Measurements from ENCODE around the gene PPP3CA.

The PPP3CA gene

DNA sequence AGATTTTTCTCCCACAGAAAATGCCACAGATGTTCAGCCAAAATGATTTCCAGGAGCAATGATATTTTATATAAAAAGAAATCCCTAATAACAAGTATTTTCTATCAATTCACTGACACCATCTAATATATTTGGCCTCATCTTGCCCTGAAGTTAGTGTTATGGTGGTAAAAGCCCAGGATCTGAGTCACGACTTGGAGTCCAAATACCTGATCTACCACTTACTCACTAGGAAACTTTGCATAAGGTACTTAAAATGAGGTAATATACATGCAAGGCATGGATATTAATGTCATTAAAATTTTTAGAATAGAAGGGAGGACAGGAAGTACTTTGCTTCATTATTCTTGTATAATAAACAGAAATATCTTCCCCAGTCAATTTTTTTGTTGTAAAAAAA is 16.3 kb downstream of the PPP3CA start:
- no peak for DNase-seq (ENCODE audit: low read depth)

DNA sequence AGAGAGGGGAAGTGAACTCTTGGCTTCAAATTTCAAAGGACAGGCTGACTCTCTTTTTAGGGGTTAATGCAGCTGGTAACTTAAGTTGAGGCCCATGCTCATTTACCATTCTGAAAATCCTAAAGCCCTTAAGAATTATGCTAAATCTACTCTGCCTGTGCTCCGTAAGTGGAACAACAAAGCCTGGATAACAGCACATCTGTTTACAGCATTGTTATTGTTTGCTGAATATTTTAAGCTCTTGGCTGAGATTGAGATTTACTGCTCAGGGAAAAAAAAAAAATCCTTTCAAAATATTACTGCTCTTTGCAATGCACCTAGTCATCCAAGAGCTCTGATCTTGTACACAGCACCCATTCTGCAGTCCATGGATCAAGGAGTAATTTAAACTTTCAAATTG is 17.7 kb downstream of the PPP3CA start:
- DNase-seq (ENCODE audit: low read depth) = no peak

DNA sequence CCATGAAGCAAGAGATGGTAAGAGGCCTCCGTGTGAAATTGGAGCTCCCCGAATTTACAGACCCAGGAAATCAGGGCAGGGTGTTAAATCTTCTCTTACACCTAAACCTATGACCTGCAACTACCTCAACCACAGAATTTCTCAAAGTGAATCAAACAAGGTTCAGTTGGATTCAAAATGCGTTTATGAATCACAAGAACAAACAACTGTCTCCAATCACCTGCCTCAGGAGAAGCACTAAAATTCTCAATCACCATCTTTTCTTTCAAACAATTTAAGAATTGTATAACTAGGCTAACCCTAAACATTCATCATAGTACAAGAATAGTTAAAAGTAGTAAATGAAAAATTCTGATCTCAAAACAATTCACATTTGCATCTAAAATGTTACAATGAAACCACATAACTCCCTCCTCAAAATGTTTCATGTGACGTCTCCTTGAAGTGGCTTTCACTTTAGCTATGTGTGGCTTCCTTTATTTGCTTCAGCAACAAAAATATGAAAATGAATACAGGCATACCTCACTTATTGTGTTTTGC is 19.2 kb downstream of the PPP3CA start:
- DNase-seq (ENCODE audit: low read depth) = no peak

DNA sequence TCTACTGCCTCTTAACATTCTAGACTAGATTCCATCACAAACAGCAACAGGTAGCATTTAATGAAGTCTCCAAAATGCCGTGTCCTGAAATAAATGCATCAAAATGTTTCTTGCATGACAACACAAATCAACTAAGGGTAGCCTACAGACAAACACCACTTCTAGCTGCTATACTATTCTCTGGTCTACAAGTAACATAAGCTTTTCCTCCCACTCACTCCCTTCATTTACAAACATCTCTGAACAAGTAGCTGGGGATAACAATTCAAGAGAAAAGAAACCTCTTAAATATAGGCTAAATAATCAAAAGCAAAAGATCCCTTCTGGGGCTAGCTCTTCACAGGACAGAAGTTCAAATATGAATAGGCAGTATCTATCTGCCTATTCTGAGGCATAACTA is 20.8 kb downstream of the PPP3CA start:
- DNase-seq (ENCODE audit: low read depth) = no peak

DNA sequence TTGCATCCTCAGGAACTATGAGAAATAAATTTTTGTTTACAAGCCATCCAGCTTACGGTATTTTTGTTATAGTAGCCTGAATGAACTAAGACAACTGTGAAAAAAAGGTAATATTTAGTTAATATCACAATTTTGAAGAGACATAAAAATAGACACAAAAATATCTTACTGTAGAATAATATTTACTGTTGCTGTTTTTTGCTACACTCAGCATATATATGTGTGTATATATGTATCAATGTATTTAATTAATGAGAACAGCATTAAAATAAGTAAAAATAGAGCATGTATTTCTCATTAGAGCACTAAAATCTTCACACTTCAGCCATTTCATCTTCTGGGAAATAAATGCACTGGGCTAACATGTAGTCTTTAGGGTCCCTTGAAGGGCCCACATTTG is 24.6 kb downstream of the PPP3CA start:
- no peak for DNase-seq (ENCODE audit: low read depth)

DNA sequence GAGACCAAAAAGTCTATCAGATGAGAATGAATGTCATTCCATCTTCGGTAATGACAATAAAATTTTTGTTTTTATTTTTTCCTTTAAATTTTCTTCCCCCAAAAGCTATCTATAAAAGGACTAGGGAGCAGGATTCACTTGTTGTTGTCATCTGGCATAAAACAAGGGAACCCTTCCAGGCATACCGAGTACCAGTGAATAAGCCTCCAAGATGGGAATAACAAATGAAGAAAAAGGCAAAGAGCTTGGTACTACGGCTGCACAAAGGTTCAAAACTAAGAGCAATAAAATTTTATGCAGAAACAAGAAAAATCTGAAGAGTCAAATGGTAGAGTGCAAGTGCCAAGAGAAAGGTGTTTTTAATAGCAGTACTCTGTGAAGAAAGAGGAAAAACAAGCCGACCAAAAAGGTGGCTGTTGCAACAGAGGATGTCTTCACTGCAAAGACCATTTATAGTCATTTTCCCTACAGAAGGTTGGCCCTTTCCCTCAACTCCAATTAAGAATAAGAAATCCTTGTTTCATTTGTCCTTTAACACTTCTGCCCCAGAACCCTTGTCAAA is 25.8 kb downstream of the PPP3CA start:
- DNase-seq (ENCODE audit: low read depth) = no peak

DNA sequence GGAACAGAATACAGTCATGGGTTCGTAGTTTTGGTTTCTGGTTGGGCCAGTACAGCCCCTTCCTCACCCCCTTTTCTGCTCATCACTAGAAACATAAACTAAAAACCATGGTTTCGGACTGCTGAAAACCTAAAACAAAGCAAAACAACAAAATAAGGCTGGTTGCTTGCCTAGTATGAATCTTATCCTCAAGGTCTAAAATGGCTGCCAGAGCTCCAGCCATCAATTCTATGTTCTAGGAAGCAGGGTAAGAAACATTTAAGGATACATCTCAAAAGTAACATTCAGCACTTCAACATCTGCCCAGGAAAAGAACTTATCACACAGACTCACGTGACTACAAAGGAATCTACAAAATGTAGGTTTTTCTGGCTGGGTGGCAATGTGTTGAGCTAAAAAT is 31.5 kb downstream of the PPP3CA start:
- DNase-seq (ENCODE audit: low read depth) = no peak

DNA sequence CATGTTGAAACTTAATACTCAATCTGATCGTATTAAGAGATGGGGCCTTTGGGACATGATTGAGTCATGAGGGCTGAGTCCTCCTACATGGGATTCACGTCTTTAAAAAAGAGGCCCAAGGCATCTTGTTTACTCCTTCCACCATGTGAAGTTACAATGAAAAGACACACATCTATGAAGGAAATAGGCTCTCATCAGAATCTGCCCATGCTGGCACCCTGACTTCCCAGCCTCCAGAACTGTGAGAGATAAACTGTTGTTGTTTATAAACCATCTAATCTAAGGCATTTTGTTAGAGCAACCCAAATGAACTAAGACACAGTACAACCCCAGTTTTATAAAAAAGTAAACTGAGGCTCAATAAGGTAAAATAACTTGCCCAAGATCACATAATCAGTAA is 32.3 kb downstream of the PPP3CA start:
- no peak for DNase-seq (ENCODE audit: low read depth)

DNA sequence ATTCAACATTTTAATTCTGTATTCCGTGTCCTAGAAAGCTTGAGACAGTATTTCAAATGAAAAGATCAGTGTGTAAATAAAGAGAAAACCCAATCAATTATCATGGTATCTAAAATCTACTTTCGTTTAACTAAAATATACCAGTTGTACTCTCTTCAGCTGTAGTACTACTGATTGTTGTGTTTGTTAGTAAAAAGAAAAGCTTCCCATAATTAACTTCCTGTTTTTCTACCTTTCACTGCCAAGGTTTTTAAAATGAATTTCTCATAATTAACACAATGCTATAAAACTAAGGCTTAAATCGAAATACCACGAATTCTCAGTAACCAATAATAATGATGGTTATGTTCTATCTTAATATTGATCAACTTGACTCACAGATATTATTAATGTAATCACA is 37.4 kb downstream of the PPP3CA start:
- DNase-seq (ENCODE audit: low read depth) = no peak

DNA sequence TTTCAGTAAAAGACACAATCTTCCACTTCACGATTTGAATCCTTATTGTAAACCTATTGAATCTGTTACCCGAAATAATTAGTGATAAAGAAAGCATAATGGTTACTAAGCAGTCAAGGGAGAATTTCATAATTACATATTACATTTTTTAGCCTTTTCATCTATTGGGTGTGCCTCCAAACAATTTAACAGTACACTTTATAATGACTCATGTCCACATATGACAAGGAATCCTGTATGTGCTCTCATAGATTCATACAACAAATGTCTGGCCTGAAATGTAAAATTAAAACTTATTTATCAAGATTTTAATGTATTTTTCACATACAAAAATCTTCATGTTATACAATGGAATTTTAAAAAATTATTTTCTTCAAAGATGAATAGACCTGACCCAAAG is 39.4 kb downstream of the PPP3CA start:
- DNase-seq (ENCODE audit: low read depth) = no peak

DNA sequence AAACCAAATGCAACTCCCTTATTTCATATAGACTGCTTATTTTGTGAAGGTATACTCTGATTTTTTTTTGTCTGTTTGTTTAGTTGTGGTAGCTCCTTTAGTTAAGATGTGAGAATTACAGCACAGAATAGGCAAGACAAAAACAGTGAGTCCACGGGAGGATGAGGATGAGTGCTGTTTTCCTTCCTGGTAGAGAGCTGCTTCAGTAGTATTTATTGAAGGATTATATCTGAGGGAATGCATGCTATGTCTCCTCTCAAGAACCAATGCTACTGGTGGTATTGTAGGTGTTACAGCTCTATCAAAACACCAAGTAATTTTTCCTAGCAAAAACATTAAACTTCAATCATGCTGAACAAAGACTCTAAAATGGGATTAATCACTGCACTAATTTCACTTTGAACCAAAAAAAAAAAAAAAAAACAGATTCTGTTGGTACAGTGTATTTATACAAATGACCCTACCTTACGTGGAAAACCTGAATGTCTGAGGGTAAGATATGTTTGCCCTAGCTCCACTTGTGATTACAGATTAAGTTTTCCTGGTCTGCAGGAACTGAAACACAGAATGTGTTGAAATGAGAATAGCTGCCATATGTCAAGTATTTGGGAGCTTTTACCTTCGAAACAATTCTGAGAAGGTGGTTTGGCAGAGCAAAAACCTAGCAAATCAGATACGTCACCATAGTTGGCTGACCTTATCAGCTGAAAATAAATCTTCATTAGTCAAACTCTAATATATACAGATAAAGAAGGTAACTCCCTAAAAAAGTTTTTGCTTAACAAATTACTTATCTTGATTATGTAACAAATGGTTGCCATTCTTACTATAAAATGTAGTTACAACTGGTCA is 40.3 kb downstream of the PPP3CA start:
- no peak for DNase-seq (ENCODE audit: low read depth)

DNA sequence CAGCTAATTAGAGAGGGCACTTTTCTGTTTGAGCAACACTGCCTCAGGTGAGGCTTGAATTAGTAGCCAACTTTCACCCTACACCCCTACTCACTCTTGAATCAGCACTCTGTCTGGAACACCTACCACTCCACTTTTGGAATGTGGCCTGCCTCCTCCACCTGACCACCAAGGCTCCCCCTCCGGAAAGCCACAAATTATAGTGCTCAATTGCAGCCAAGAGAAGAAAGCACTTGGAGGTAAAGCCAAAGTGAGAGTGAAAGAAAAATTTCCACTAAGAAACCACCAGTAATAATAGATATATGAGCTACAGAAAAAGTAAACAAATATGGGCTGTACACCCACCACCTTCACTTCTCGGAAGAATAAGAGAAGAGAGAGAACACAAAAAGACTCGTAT is 41.1 kb downstream of the PPP3CA start:
- no peak for DNase-seq (ENCODE audit: low read depth)

DNA sequence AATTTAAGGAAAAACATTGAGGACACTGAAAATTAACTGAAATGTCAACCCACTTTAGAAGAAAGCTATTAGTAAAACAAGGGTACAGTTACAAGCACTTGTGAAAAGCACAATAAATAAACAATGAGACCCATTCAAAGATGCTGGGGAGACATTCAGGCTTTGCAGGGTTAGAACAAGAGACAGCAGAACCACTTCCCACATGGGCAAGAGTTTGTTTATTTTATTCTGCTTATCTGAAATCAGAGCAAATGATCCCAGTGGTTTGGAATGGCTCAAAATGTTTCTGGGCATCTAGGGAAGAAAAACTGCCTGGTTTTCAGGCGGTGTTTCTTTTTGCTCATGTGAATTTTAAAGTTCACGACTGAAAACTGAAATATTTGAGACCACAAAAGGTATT is 42.4 kb downstream of the PPP3CA start:
- DNase-seq (ENCODE audit: low read depth) = no peak

DNA sequence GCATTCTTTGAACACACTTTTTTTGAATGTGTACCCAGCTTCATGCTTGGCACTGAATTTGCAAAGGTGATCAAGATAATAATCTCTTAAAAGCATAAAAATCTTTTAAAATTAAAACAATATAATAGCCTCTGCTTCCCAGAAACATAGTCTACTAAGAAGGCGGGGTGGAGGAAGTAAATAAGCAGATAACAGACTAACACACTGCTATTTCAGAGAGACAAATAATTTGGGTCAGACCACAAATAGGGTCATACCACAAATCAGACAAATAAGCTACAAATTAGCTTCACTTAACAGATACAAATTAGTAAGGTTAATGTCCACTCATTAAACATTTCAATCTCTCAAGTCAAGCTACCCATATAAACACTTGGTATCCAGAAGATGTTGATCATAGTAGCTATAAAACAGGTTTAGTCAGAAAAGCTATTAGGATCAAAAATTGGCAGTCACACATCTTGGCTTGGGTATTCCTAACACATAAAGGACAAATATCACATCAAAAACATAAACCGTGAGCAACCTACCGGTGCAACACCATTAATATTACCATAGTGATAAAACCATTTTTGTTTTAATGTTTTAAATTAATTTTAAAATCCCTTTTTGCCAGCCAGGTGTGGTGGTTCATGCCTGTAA is 47.3 kb downstream of the PPP3CA start:
- no peak for DNase-seq (ENCODE audit: low read depth)

DNA sequence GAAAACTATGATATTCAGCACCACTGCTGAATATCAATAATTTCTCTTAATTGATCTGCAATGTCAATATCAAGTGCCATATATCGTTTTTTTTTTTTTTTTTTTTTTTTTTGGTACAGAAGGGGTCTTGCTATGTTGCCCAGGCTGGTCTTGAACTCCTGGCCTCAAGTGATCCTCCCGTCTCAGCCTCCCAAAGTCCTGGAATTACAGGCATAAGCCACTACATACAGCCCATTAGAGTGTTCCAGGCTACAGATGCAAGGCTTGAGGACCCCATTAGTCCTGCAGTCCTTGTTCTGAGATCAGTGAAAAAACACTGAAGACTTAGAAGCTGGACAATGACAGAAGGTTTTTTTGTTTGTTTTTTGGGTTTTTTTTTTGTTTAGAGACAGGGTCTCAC is 48.3 kb downstream of the PPP3CA start:
- no peak for DNase-seq (ENCODE audit: low read depth)

DNA sequence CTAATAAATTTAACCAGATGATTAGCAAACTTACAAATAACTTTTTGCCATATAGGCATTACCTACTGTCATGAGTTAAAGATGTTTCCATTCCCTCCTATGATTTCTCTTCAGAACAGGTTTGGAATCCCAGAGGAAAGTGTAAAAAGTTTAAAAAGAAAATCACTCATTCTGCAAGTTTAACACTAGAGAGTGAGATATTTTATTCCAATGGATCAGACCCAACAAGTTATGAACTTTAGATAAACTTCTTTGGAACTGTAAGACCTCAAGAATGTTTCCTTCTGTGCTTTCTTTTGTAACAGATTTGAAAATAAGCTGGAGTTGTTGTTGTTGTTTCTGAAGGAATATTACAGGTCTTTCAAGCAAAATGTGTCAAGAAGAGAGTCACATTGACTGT is 51.6 kb downstream of the PPP3CA start:
- DNase-seq (ENCODE audit: low read depth) = no peak

DNA sequence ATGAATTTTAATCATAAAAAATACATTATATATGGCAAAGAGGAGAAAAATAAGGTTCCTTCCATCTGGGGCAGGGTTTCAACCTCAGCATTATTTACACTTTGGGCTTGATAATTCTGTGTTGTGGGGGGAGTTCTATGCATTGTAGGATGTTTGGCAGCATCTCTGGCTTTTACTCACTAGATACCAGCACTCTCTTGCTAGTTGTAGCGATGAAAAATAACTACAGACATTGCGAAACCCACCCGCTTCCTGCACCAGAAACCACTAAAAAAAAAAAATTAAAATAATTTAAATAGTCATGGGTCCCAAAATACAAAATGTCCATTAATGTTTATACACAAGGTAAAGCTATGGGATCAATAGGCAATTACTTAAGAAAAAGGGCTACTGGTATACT is 52.7 kb downstream of the PPP3CA start:
- DNase-seq (ENCODE audit: low read depth) = no peak

DNA sequence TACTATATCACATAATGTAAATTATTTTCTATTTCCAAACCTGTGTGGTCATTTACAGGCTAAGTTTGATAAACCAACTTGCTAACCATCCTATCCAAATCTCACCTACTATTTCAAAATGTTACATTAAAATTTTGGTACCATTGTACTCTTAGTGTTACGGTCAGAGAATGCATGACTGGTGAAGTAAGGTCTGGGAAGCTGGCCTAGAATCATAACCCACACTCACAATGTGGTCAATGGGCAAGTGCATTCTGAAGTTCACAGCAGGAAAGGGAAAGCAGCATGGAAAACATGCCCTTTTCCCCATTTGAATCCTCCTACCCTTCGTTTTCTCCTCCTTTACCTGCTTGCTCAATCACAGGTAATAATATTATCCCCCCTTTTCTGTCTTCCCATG is 54.4 kb downstream of the PPP3CA start:
- no peak for DNase-seq (ENCODE audit: low read depth)

DNA sequence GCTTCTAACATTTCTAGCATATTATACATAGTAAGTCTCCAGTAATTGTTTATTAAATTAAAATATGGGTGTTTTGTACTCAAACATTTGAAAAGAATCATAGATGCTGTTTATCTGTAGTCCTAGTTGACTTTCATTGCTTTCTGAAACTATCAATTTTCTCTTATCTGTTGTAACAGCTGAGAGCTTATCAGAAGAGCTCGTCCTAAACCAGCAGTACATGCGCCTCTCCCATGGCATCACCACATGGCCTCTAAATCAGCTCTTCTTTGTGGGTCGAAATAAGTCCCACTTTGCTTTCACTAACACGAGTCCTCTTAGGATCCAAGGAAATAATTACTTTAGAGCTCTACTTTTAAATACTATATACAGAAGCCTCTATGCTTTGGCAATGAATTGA is 55.1 kb downstream of the PPP3CA start:
- no peak for DNase-seq (ENCODE audit: low read depth)

DNA sequence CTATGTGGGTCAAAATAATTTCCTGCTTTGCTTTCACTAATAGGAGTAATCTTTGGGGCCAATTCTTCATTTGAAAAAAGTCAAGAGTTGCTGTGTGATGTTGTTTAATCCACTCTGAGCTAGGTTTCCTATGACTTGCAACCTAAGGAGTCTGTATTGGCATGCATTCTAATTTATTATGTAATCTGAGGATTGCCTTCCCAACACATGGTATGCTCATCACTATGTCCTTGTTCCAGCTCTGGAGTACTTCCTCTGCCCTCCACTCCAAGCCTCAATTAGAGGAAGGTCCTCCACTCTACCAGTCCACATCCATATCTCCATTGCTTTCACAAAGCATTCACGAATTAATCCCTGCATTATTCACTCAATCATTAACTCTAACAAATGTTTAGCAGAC is 56.1 kb downstream of the PPP3CA start:
- no peak for DNase-seq (ENCODE audit: low read depth)

DNA sequence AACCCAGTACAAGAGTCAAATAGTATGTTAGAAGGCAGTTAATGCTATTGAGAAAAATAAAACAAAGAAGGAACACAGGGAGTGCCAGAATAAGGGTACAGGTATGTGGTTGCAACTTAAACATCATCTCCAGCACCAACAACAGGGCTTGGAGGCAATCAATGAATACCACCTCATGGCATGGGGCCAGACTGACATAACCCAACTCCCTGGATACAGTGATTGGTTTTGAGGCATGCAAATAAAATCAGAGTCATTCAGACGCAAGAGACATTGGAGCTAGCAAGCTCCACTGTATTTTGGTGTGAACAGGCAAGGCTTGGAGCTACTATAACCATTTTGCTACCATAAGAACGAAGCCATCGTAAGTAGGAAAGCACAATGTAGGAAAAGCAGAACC is 56.7 kb downstream of the PPP3CA start:
- no peak for DNase-seq (ENCODE audit: low read depth)

DNA sequence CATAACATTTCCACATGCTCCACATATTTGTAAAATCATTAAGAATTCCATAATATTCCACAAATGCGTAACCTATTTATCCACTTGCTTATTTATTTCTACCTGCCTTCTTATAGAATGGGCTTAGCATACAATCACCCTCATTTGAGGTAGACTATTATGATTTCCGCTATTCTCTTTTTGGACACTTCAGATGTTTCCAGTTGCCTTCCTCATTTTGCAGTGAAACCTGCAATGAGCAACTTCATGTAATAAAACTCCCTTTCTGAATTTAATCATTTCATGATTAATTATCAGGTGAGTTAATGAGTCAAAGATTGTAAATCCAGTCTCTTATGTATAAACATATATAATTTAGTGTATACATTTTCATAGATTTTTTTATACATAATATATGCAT is 58.0 kb downstream of the PPP3CA start:
- DNase-seq (ENCODE audit: low read depth) = no peak

DNA sequence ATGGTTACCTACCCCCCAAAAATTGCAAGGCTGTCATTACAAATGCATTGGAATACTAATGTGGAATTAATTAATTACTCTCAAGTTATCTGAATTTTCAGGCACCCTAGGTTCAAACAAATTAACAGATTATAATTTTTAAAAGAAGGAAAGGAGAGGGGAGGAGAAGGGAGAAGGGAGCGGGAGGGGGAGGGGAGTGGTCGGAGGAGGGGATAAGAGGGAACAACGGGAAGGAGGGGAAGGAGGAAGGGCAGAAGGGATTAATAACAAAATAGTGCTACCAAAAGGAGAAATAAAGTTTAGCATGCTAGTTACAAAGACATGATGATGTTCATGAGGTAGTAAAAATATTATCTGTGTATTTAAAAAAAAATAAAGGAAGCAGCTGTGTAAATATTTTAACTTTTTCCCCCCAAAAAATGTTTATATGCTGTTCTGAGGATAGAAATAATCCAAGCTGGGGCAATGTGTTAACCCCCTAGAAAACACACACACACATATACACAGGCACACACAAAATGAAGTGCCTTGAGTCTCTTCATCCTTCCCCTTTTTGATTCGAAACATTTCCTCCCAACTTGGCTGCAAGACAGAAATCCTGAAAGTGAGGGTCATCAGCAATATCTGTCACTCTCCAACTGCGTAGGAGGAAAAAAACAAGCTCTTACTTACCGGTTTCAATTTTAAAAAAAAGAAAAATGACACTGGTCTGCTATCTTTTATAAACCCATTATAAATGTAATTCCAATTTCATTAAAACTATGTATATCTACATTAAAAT is 58.8 kb downstream of the PPP3CA start:
- DNase-seq (ENCODE audit: low read depth) = no peak
